Measurements from ENCODE around the gene ETS2. TPM values are rescaled to one million over a fixed set of nuclear protein-coding genes. Genes with fewer than 3 reads are reported as not detected.

ETS2 gene
- total RNA-seq, 1 donor from 2014 or later: 42.2 TPM

GRCh38 chr21:38774152-38774551 is 31.6 kb upstream of the ETS2 start:
- Mint-ChIP-seq H3K36me3 (no peaks in the 10 kb centered on the region), H3K4me3 (no peak overlapping the region), H3K4me1 (ENCODE audit: unreplicated experiment) (peaks cover 30% of the 10 kb centered on the region), H3K27ac (no peak overlapping the region), H3K27me3 (peaks cover 18% of the 10 kb centered on the region), H3K9me3 (peaks cover 9% of the 10 kb centered on the region)
- no peak for DNase-seq (ENCODE audit: extremely low spot score, unreplicated experiment)
- TF ChIP-seq CTCF (conservative IDR thresholded peaks at IDR 0.05): no peak

- peaks cover 18% of the 10 kb centered on the region for H3K27me3 Mint-ChIP-seq
- DNase-seq (ENCODE audit: extremely low spot score, unreplicated experiment): no peak
- no peak overlapping the region for H3K4me3 Mint-ChIP-seq
- peaks cover 10% of the 10 kb centered on the region for H3K9me3 Mint-ChIP-seq
- no peaks in the 10 kb centered on the region for H3K36me3 Mint-ChIP-seq
- no peak overlapping the region for H3K27ac Mint-ChIP-seq
- TF ChIP-seq CTCF (conservative IDR thresholded peaks at IDR 0.05): no peak
- peaks cover 24% of the 10 kb centered on the region for H3K4me1 Mint-ChIP-seq (ENCODE audit: unreplicated experiment)
Measured at GRCh38 chr21:38774586-38775285, 31.0 kb upstream of the ETS2 start.

GRCh38 chr21:38775733-38776132 is 30.0 kb upstream of the ETS2 start:
- Mint-ChIP-seq H3K27me3 (peaks cover 18% of the 10 kb centered on the region), H3K36me3 (no peaks in the 10 kb centered on the region), H3K9me3 (peaks cover 10% of the 10 kb centered on the region), H3K27ac (no peak overlapping the region), H3K4me3 (no peak overlapping the region), H3K4me1 (ENCODE audit: unreplicated experiment) (peaks cover 19% of the 10 kb centered on the region)
- DNase-seq (ENCODE audit: extremely low spot score, unreplicated experiment): no peak
- TF ChIP-seq CTCF (conservative IDR thresholded peaks at IDR 0.05): no peak

GRCh38 chr21:38777015-38777414 is 28.7 kb upstream of the ETS2 start:
- Mint-ChIP-seq H3K9me3 (peaks cover 15% of the 10 kb centered on the region), H3K4me1 (ENCODE audit: unreplicated experiment) (peaks cover 17% of the 10 kb centered on the region), H3K4me3 (no peak overlapping the region), H3K27ac (no peak overlapping the region), H3K27me3 (peaks cover 18% of the 10 kb centered on the region), H3K36me3 (no peaks in the 10 kb centered on the region)
- DNase-seq (ENCODE audit: extremely low spot score, unreplicated experiment): no peak
- TF ChIP-seq CTCF (conservative IDR thresholded peaks at IDR 0.05): no peak

GRCh38 chr21:38777531-38777930 is 28.2 kb upstream of the ETS2 start:
- H3K4me1 Mint-ChIP-seq (ENCODE audit: unreplicated experiment): peaks cover 17% of the 10 kb centered on the region
- H3K36me3 Mint-ChIP-seq: no peaks in the 10 kb centered on the region
- H3K27ac Mint-ChIP-seq: no peak overlapping the region
- no peak for DNase-seq (ENCODE audit: extremely low spot score, unreplicated experiment)
- peaks cover 18% of the 10 kb centered on the region for H3K27me3 Mint-ChIP-seq
- peaks cover 17% of the 10 kb centered on the region for H3K9me3 Mint-ChIP-seq
- H3K4me3 Mint-ChIP-seq: no peak overlapping the region
- no peak for TF ChIP-seq CTCF (conservative IDR thresholded peaks at IDR 0.05)

All from type B pancreatic cell (in vitro differentiated cells).